Neural cell (in vitro differentiated cells): ENCODE results near the gene PRR36.

Experiments used
- CTCF ChIP-seq: fragments of 450-650 bp; IDR thresholded peaks from 2 replicates; pipeline ENCODE4 v1.5.1; 2014; ENCODE audit warnings: antibody characterized with exemption, mild to moderate bottlenecking, moderate library complexity; ENCODE audit not compliant: poor library complexity, severe bottlenecking
- EP300 ChIP-seq: fragments of 450-650 bp; conservative IDR thresholded peaks from 2 replicates; pipeline ENCODE4 v1.6.1; 2014; ENCODE audit warnings: antibody characterized with exemption, mild to moderate bottlenecking, moderate library complexity; ENCODE audit not compliant: poor library complexity, severe bottlenecking
- EZH2 ChIP-seq: fragments of 200-600, 300-800 bp; shearing (Covaris generic), sonication (generic); IDR thresholded peaks from 2 replicates; pipeline ENCODE4 v1.6.1; 2014; ENCODE audit warnings: antibody characterized with exemption, low read length, borderline replicate concordance, mild to moderate bottlenecking; ENCODE audit not compliant: insufficient read depth, poor library complexity, severe bottlenecking
- POLR2AphosphoS5 ChIP-seq: IDR thresholded peaks from 2 replicates; pipeline ENCODE4 v1.6.1; 2012
- RAD21 ChIP-seq: fragments of 450-650 bp; conservative IDR thresholded peaks from 2 replicates; pipeline ENCODE4 v1.6.1; 2014; ENCODE audit warnings: antibody characterized with exemption, mild to moderate bottlenecking, moderate library complexity
- SMC3 ChIP-seq: fragments of 450-650 bp; conservative IDR thresholded peaks from 2 replicates; pipeline ENCODE4 v1.6.1; 2014; ENCODE audit warnings: antibody characterized with exemption, mild to moderate bottlenecking, moderate library complexity; ENCODE audit not compliant: poor library complexity
- TAF1 ChIP-seq: IDR thresholded peaks from 2 replicates; pipeline ENCODE4 v1.6.1; 2012; ENCODE audit warnings: low read depth

- TF ChIP-seq POLR2AphosphoS5 (no peak), EZH2 (no peak), CTCF (no peak), EP300 (no peak), RAD21 (no peak), TAF1 (no peak), SMC3 (no peak)
Observed at GRCh38 chr19:7859831-7860713, 14.1 kb downstream of the PRR36 start.
